ENCODE measurements around the gene MRPS12. TPM values are rescaled to one million over a fixed set of nuclear protein-coding genes. Genes with fewer than 3 reads are reported as not detected.
"Not testable (repeated sequence)": the region's sequence is repeated elsewhere in the genome, so short reads cannot be mapped to it uniquely, and the experiment has no call there.

Gene MRPS12
- total RNA-seq, 1 donor from 2014 or later, result 95.3 TPM

GRCh38 chr19:38929929-38930775 lies 592 bp upstream of the MRPS12 start, which contains the start of gene SARS2:
Gene SARS2, minus strand, starts transcription at chr19:38930763. Its CDS starts 27 bp downstream, at chr19:38930736.
- intact Hi-C loops (cut with micrococcal nuclease), result loop anchor here (1.0 to 5.0 kb wide), 5 partner anchors 31 to 556 kb away; partner anchors contain the start of genes NFKBIB, PSMD8 and SIRT2
- Mint-ChIP-seq H3K4me1 (ENCODE audit: low read depth) (peaks cover 29% of the 10 kb centered on the region), H3K4me3 (ENCODE audit: low read depth) (peak within 1 kb of the TSS; percentile 94), H3K36me3 (ENCODE audit: low read depth) (peaks cover 38% of the 10 kb centered on the region), H3K27me3 (ENCODE audit: low read depth) (no peaks in the 10 kb centered on the region), H3K9me3 (peaks cover 8% of the 10 kb centered on the region), H3K27ac (peak within 1 kb of the TSS; percentile 97)
- DNase-seq (ENCODE audit: low spot score), result peak; percentile 92

- intact Hi-C loops (cut with micrococcal nuclease), result loop anchor here (1.0 to 5.0 kb wide), 2 partner anchors 100 to 199 kb away; partner anchors contain the start of gene ECH1
- Mint-ChIP-seq H3K9me3 (peaks cover 8% of the 10 kb centered on the region), H3K36me3 (ENCODE audit: low read depth) (peaks cover 46% of the 10 kb centered on the region), H3K27me3 (ENCODE audit: low read depth) (no peaks in the 10 kb centered on the region), H3K4me1 (ENCODE audit: low read depth) (peaks cover 29% of the 10 kb centered on the region), H3K27ac (peak overlapping the region; percentile 97), H3K4me3 (ENCODE audit: low read depth) (peak overlapping the region; percentile 94)
- DNase-seq (ENCODE audit: low spot score), result no peak
These were observed 713 bp downstream of the MRPS12 start for GRCh38 chr19:38931521-38931793.

GRCh38 chr19:38932425-38933179 lies 1.9 kb downstream of the MRPS12 start:
- peaks cover 46% of the 10 kb centered on the region for H3K36me3 Mint-ChIP-seq (ENCODE audit: low read depth)
- peaks cover 29% of the 10 kb centered on the region for H3K4me1 Mint-ChIP-seq (ENCODE audit: low read depth)
- peaks cover 8% of the 10 kb centered on the region for H3K9me3 Mint-ChIP-seq
- intact Hi-C loops (cut with micrococcal nuclease), result loop anchor here (5.0 kb wide), 1 partner anchor 200 kb away; no protein-coding TSS in a partner anchor
- no peaks in the 10 kb centered on the region for H3K27me3 Mint-ChIP-seq (ENCODE audit: low read depth)
- H3K27ac Mint-ChIP-seq, result no peak overlapping the region
- DNase-seq (ENCODE audit: low spot score), result no peak
- peak overlapping the region; percentile 94 for H3K4me3 Mint-ChIP-seq (ENCODE audit: low read depth)

GRCh38 chr19:38933544-38933943 lies 2.8 kb downstream of the MRPS12 start:
- intact Hi-C loops (cut with micrococcal nuclease), result loop anchor here (5.0 kb wide), 1 partner anchor 201 kb away; no protein-coding TSS in a partner anchor
- Mint-ChIP-seq H3K36me3 (ENCODE audit: low read depth) (peaks cover 45% of the 10 kb centered on the region), H3K4me3 (ENCODE audit: low read depth) (peak overlapping the region; percentile 94)

GRCh38 chr19:38939957-38940356 lies 9.2 kb downstream of the MRPS12 start:
- Mint-ChIP-seq H3K9me3 (peaks cover 2% of the 10 kb centered on the region), H3K4me1 (ENCODE audit: low read depth) (peaks cover 5% of the 10 kb centered on the region), H3K27ac (no peak overlapping the region), H3K4me3 (ENCODE audit: low read depth) (no peak overlapping the region), H3K36me3 (ENCODE audit: low read depth) (peaks cover 11% of the 10 kb centered on the region), H3K27me3 (ENCODE audit: low read depth) (peaks cover 17% of the 10 kb centered on the region)
- DNase-seq (ENCODE audit: low spot score), result no peak
- intact Hi-C loops (cut with micrococcal nuclease), result no loop called here

More at GRCh38 chr19:38933544-38933943, 2.8 kb downstream of the MRPS12 start:
- Mint-ChIP-seq H3K4me1 (ENCODE audit: low read depth) (peaks cover 24% of the 10 kb centered on the region), H3K27ac (no peak overlapping the region), H3K27me3 (ENCODE audit: low read depth) (peaks cover 4% of the 10 kb centered on the region), H3K9me3 (peaks cover 8% of the 10 kb centered on the region)
- no peak for DNase-seq (ENCODE audit: low spot score)

GRCh38 chr19:38941466-38941865 lies 10.7 kb downstream of the MRPS12 start:
- H3K4me1 Mint-ChIP-seq (ENCODE audit: low read depth); intact Hi-C loops (cut with micrococcal nuclease); H3K27ac Mint-ChIP-seq: not testable (repeated sequence)

GRCh38 chr19:38941979-38942378 lies 11.2 kb downstream of the MRPS12 start:
- H3K4me1 Mint-ChIP-seq (ENCODE audit: low read depth), result peaks cover 5% of the 10 kb centered on the region
- no peak overlapping the region for H3K4me3 Mint-ChIP-seq (ENCODE audit: low read depth)

More at GRCh38 chr19:38941466-38941865, 10.7 kb downstream of the MRPS12 start:
- not testable (repeated sequence) for H3K4me3 Mint-ChIP-seq (ENCODE audit: low read depth); H3K36me3 Mint-ChIP-seq (ENCODE audit: low read depth); H3K9me3 Mint-ChIP-seq; DNase-seq (ENCODE audit: low spot score)
- H3K27me3 Mint-ChIP-seq (ENCODE audit: low read depth), result peaks cover 17% of the 10 kb centered on the region

GRCh38 chr19:38942471-38943181 lies 11.9 kb downstream of the MRPS12 start:
- Mint-ChIP-seq H3K4me1 (ENCODE audit: low read depth) (peaks cover 5% of the 10 kb centered on the region), H3K36me3 (ENCODE audit: low read depth) (no peaks in the 10 kb centered on the region), H3K9me3 (no peaks in the 10 kb centered on the region), H3K27me3 (ENCODE audit: low read depth) (peaks cover 17% of the 10 kb centered on the region), H3K27ac (no peak overlapping the region), H3K4me3 (ENCODE audit: low read depth) (no peak overlapping the region)
- intact Hi-C loops (cut with micrococcal nuclease), result no loop called here
- DNase-seq (ENCODE audit: low spot score), result no peak

More at GRCh38 chr19:38941979-38942378, 11.2 kb downstream of the MRPS12 start:
- no peaks in the 10 kb centered on the region for H3K9me3 Mint-ChIP-seq
- DNase-seq (ENCODE audit: low spot score), result no peak
- peaks cover 17% of the 10 kb centered on the region for H3K27me3 Mint-ChIP-seq (ENCODE audit: low read depth)
- H3K27ac Mint-ChIP-seq, result no peak overlapping the region
- intact Hi-C loops (cut with micrococcal nuclease), result no loop called here
- no peaks in the 10 kb centered on the region for H3K36me3 Mint-ChIP-seq (ENCODE audit: low read depth)

GRCh38 chr19:38944981-38945506 lies 14.3 kb downstream of the MRPS12 start:
- Mint-ChIP-seq H3K9me3 (no peaks in the 10 kb centered on the region), H3K27me3 (ENCODE audit: low read depth) (peaks cover 12% of the 10 kb centered on the region), H3K4me3 (ENCODE audit: low read depth) (no peak overlapping the region), H3K36me3 (ENCODE audit: low read depth) (no peaks in the 10 kb centered on the region), H3K4me1 (ENCODE audit: low read depth) (peaks cover 5% of the 10 kb centered on the region), H3K27ac (no peak overlapping the region)
- intact Hi-C loops (cut with micrococcal nuclease), result no loop called here
- no peak for DNase-seq (ENCODE audit: low spot score)

- H3K27me3 Mint-ChIP-seq (ENCODE audit: low read depth), result peaks cover 7% of the 10 kb centered on the region
- H3K36me3 Mint-ChIP-seq (ENCODE audit: low read depth), result no peaks in the 10 kb centered on the region
- no peak overlapping the region for H3K27ac Mint-ChIP-seq
- DNase-seq (ENCODE audit: low spot score), result no peak
- no peak overlapping the region for H3K4me3 Mint-ChIP-seq (ENCODE audit: low read depth)
- intact Hi-C loops (cut with micrococcal nuclease), result no loop called here
- H3K9me3 Mint-ChIP-seq, result no peaks in the 10 kb centered on the region
- peaks cover 6% of the 10 kb centered on the region for H3K4me1 Mint-ChIP-seq (ENCODE audit: low read depth)
These were observed 15.0 kb downstream of the MRPS12 start for GRCh38 chr19:38945562-38946228.

GRCh38 chr19:38946229-38947010 lies 15.7 kb downstream of the MRPS12 start:
- peaks cover 5% of the 10 kb centered on the region for H3K4me1 Mint-ChIP-seq (ENCODE audit: low read depth)
- no peak for DNase-seq (ENCODE audit: low spot score)
- peaks cover 5% of the 10 kb centered on the region for H3K27me3 Mint-ChIP-seq (ENCODE audit: low read depth)
- no peaks in the 10 kb centered on the region for H3K36me3 Mint-ChIP-seq (ENCODE audit: low read depth)
- intact Hi-C loops (cut with micrococcal nuclease), result no loop called here
- H3K4me3 Mint-ChIP-seq (ENCODE audit: low read depth), result no peak overlapping the region
- H3K27ac Mint-ChIP-seq, result no peak overlapping the region
- H3K9me3 Mint-ChIP-seq, result no peaks in the 10 kb centered on the region

All from activated T-helper 2 cell treated with anti-CD3 and anti-CD28 coated beads, Interferon-gamma antibody, Interleukin-2, Interleukin-4, amounts not matched to agents 10 μg/mL and 5 μg/mL and 100 μg/mL, durations not matched to agents 14 hours and 24 hours and 36 hours (primary cell).